GM23338 (cell line): ENCODE data around the gene HSPA12A. TPM values are rescaled to one million over a fixed set of nuclear protein-coding genes. Genes with fewer than 3 reads are reported as not detected.

Source experiments
- ATAC-seq: fragments of 200-7000 bp; cut with Tn5 transposase; 3 replicates; pipeline ENCODE4 v1.9.1; 2020
- DNase-seq: peaks from one replicate; pipeline ENCODE4 v3.0.0-alpha.2; 2015; ENCODE audit warnings: low spot score
- H2AFZ ChIP-seq: fragments of 200-600 bp; sonication (generic); 2 replicates; pipeline ENCODE4 v1.8.0; 2016; ENCODE audit warnings: antibody characterized with exemption, mild to moderate bottlenecking, moderate library complexity
- H3F3A ChIP-seq: fragments of 200-600 bp; sonication (generic); replicated peaks from 2 replicates; pipeline ENCODE4 v1.8.0; 2017; ENCODE audit warnings: antibody characterized with exemption, mixed run types, low read depth
- H3K27ac ChIP-seq: fragments of 200-600 bp; sonication (generic); 2 replicates; pipeline ENCODE4 v1.6.1; 2016; ENCODE audit warnings: low read depth
- H3K27me3 ChIP-seq: fragments of 200-600 bp; sonication (generic); 2 replicates; pipeline ENCODE4 v1.8.0; 2016; ENCODE audit warnings: mild to moderate bottlenecking, mixed run types, moderate library complexity; ENCODE audit not compliant: insufficient read depth
- H3K36me3 ChIP-seq: fragments of 200-600 bp; sonication (generic); 2 replicates; pipeline ENCODE4 v1.8.0; 2016; ENCODE audit warnings: mild to moderate bottlenecking; ENCODE audit not compliant: insufficient read depth
- H3K4me1 ChIP-seq: fragments of 200-600 bp; sonication (generic); 2 replicates; pipeline ENCODE4 v1.8.0; 2016; ENCODE audit warnings: mild to moderate bottlenecking, moderate library complexity; ENCODE audit not compliant: insufficient read depth
- H3K4me2 ChIP-seq: fragments of 200-600 bp; sonication (generic); 2 replicates; pipeline ENCODE4 v1.7.1; 2017; ENCODE audit warnings: mixed run types
- H3K4me3 ChIP-seq: fragments of 200-600 bp; sonication (generic); 2 replicates; pipeline ENCODE4 v1.6.1; 2016; ENCODE audit warnings: mixed run types
- H3K79me2 ChIP-seq: fragments of 200-600 bp; sonication (generic); replicated peaks from 2 replicates; pipeline ENCODE4 v1.8.0; 2017; ENCODE audit warnings: mild to moderate bottlenecking; ENCODE audit not compliant: insufficient read depth
- H3K9me2 ChIP-seq: fragments of 200-600 bp; sonication (generic); 2 replicates; pipeline ENCODE4 v1.8.0; 2017; ENCODE audit not compliant: insufficient read depth
- H4K20me1 ChIP-seq: fragments of 200-600 bp; sonication (generic); replicated peaks from 2 replicates; pipeline ENCODE4 v1.8.0; 2017; ENCODE audit warnings: mild to moderate bottlenecking; ENCODE audit not compliant: insufficient read depth
- H3K27ac Mint-ChIP-seq: 2 replicates; pipeline ENCODE4 v1.8.0; 2020; ENCODE audit warnings: inconsistent platforms, mild to moderate bottlenecking, moderate library complexity, mixed read lengths
- H3K27me3 Mint-ChIP-seq: 3 replicates; pipeline ENCODE4 v1.8.0; 2022; ENCODE audit warnings: low read depth, mild to moderate bottlenecking, moderate library complexity, mixed read lengths, inconsistent platforms; ENCODE audit not compliant: insufficient read depth, poor library complexity
- H3K36me3 Mint-ChIP-seq: 3 replicates; pipeline ENCODE4 v1.8.0; 2021; ENCODE audit warnings: low read depth, mild to moderate bottlenecking, inconsistent platforms, moderate library complexity, mixed read lengths
- H3K4me1 Mint-ChIP-seq: 3 replicates; pipeline ENCODE4 v1.8.0; 2020; ENCODE audit warnings: mild to moderate bottlenecking, inconsistent platforms, mixed read lengths
- H3K4me3 Mint-ChIP-seq: 3 replicates; pipeline ENCODE4 v1.8.0; 2021; ENCODE audit warnings: moderate library complexity, mild to moderate bottlenecking, inconsistent platforms, mixed read lengths
- H3K9me3 Mint-ChIP-seq: 3 replicates; pipeline ENCODE4 v1.8.0; 2020; ENCODE audit warnings: moderate library complexity, mild to moderate bottlenecking, inconsistent platforms, mixed read lengths
- polyA plus RNA-seq: library from polyadenylated mRNA; unstranded; fragments of >200 nt; fragmentation: Nextera tagmentation; extraction: Ambion mirVana; gene quantifications from 2 replicates; pipeline ENCODE4 v1.2.1, GENCODE V29; 2016
- total RNA-seq: library from RNA; depleted of rRNA; stranded (reverse); fragments of >200 nt; shearing (Covaris generic); gene quantifications from 2 replicates; pipeline ENCODE4 v1.2.3, GENCODE V29; 2014
- TF ChIP-seq, protein P1 (sequence below): fragments of 250-450 bp; sonication (Bioruptor Pico); IDR thresholded peaks from 2 replicates; pipeline ENCODE4 v1.5.0; 2020; ENCODE audit warnings: mild to moderate bottlenecking, moderate library complexity
- TF ChIP-seq, protein P2 (sequence below), 2 experiments: fragments of 200-600 bp in 1 of 2; sonication (generic) in 1 of 2; conservative IDR thresholded peaks; 2 replicates each; pipeline versions ENCODE4 v1.5.1 to v1.6.1; 2016 to 2017; ENCODE audit warnings: antibody characterized with exemption in 2 of 2, low read depth in 2 of 2, mild to moderate bottlenecking in 2 of 2, moderate library complexity in 1 of 2
- TF ChIP-seq, protein P3 (sequence below): IDR thresholded peaks from one replicate; pipeline ENCODE4 v1.6.1; 2018; ENCODE audit warnings: antibody characterized with exemption; ENCODE audit not compliant: unreplicated experiment

Gene HSPA12A
- total and polyA plus RNA-seq, 2 experiments from 2014 or later: 4.4 to 6.3 TPM

DNA sequence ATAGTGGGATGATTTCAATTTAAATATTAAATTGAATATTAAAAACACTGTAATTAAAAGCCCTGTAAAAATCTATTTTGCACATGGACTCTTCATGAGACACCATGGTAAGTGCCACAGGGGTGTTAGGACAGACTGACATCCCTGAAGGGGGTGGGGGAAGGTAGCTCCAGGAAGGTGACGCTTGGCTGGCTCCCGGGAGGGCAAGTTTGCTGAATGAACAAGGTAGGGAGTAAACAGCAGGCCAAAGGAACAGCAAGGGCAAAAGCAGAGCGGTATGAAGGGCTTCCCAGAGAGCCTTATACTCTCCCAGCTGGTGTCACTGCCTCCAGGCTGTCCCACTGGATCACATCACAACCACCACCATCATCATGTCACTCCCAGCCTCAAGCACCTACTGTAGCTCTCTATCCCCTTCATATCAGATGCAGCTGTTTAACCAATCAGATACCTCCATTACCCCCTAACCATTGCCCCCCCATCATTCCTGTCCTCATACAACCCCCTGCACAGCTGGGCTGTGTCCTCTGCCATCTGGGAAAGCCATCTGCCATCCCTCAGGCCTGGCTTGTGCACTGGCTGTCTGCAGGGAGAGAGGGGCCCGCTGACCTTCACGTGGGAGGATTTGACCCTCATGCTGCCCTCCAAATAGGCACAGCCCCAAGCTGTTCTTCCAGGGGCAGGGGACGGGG lies 19.5 kb downstream of the HSPA12A start:
- no peak overlapping the region for H3K4me3 Mint-ChIP-seq
- no peak overlapping the region for H3K27ac ChIP-seq

DNA sequence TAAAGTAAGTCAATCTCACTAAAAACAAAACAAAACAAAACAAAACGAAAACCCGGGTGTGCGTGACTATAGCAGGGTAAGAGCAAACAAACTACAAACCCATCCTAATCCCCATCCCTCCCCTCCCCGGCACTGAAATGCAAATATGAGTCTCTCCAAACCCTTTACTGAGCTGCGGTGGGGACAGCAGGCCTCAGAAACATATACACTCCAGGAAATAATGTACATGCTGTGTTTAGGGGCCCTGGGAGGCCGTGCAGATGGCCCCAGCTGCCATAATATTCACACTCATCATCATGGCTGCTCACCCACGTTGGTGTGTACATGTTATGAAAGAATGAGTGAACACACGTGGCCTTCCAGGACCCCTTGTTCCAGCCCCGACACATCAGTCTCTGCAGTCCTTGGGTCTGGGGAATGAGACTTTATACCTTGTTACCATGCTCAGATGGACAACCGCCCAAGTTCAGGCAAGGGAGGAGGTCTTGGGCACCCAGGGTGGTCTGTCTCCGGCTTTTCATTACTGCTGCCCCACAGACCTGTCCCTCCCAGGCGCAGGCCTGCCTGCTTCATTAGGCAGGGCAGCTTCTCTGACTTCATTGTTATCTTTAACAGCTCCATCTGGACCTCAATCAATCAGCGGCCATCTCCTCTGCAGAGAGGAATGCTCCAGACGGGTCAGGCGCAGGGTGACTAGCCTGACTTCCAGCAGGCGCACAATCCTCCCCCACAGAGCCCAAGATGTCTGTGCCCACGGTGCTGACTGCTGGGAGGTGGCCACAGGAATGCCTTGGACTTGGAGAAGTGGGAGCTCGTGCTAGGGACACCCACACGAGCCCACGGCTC lies 20.6 kb downstream of the HSPA12A start:
- Histone ChIP-seq H2AFZ (no peak overlapping the region), H3K36me3 (no peaks in the 10 kb centered on the region), H3F3A (no peaks in the 10 kb centered on the region), H3K4me1 (no peaks in the 10 kb centered on the region), H3K4me2 (no peak overlapping the region), H3K9me2 (no peaks in the 10 kb centered on the region), H3K27me3 (no peaks in the 10 kb centered on the region), H4K20me1 (no peaks in the 10 kb centered on the region), H3K79me2 (no peaks in the 10 kb centered on the region), H3K27ac (no peak overlapping the region), H3K4me3 (no peak overlapping the region)
- DNase-seq (no peak), ATAC-seq (no peak)
- no peak overlapping the region for H3K4me3 Mint-ChIP-seq
- no peaks in the 10 kb centered on the region for H3K36me3 Mint-ChIP-seq
- no peaks in the 10 kb centered on the region for H3K9me3 Mint-ChIP-seq
- peaks cover 14% of the 10 kb centered on the region for H3K4me1 Mint-ChIP-seq
- H3K27me3 Mint-ChIP-seq: peaks cover 2% of the 10 kb centered on the region
- H3K27ac Mint-ChIP-seq: no peak overlapping the region
- TF ChIP-seq, protein P1, sequence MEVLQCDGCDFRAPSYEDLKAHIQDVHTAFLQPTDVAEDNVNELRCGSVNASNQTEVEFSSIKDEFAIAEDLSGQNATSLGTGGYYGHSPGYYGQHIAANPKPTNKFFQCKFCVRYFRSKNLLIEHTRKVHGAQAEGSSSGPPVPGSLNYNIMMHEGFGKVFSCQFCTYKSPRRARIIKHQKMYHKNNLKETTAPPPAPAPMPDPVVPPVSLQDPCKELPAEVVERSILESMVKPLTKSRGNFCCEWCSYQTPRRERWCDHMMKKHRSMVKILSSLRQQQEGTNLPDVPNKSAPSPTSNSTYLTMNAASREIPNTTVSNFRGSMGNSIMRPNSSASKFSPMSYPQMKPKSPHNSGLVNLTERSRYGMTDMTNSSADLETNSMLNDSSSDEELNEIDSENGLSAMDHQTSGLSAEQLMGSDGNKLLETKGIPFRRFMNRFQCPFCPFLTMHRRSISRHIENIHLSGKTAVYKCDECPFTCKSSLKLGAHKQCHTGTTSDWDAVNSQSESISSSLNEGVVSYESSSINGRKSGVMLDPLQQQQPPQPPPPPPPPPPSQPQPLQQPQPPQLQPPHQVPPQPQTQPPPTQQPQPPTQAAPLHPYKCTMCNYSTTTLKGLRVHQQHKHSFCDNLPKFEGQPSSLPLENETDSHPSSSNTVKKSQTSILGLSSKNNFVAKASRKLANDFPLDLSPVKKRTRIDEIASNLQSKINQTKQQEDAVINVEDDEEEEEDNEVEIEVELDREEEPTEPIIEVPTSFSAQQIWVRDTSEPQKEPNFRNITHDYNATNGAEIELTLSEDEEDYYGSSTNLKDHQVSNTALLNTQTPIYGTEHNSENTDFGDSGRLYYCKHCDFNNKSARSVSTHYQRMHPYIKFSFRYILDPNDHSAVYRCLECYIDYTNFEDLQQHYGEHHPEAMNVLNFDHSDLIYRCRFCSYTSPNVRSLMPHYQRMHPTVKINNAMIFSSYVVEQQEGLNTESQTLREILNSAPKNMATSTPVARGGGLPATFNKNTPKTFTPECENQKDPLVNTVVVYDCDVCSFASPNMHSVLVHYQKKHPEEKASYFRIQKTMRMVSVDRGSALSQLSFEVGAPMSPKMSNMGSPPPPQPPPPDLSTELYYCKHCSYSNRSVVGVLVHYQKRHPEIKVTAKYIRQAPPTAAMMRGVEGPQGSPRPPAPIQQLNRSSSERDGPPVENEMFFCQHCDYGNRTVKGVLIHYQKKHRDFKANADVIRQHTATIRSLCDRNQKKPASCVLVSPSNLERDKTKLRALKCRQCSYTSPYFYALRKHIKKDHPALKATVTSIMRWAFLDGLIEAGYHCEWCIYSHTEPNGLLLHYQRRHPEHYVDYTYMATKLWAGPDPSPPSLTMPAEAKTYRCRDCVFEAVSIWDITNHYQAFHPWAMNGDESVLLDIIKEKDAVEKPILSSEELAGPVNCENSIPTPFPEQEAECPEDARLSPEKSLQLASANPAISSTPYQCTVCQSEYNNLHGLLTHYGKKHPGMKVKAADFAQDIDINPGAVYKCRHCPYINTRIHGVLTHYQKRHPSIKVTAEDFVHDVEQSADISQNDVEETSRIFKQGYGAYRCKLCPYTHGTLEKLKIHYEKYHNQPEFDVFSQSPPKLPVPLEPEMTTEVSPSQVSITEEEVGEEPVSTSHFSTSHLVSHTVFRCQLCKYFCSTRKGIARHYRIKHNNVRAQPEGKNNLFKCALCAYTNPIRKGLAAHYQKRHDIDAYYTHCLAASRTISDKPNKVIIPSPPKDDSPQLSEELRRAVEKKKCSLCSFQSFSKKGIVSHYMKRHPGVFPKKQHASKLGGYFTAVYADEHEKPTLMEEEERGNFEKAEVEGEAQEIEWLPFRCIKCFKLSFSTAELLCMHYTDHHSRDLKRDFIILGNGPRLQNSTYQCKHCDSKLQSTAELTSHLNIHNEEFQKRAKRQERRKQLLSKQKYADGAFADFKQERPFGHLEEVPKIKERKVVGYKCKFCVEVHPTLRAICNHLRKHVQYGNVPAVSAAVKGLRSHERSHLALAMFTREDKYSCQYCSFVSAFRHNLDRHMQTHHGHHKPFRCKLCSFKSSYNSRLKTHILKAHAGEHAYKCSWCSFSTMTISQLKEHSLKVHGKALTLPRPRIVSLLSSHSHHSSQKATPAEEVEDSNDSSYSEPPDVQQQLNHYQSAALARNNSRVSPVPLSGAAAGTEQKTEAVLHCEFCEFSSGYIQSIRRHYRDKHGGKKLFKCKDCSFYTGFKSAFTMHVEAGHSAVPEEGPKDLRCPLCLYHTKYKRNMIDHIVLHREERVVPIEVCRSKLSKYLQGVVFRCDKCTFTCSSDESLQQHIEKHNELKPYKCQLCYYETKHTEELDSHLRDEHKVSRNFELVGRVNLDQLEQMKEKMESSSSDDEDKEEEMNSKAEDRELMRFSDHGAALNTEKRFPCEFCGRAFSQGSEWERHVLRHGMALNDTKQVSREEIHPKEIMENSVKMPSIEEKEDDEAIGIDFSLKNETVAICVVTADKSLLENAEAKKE (CRISPR knock-in tag): no peak
- TF ChIP-seq, protein P2, sequence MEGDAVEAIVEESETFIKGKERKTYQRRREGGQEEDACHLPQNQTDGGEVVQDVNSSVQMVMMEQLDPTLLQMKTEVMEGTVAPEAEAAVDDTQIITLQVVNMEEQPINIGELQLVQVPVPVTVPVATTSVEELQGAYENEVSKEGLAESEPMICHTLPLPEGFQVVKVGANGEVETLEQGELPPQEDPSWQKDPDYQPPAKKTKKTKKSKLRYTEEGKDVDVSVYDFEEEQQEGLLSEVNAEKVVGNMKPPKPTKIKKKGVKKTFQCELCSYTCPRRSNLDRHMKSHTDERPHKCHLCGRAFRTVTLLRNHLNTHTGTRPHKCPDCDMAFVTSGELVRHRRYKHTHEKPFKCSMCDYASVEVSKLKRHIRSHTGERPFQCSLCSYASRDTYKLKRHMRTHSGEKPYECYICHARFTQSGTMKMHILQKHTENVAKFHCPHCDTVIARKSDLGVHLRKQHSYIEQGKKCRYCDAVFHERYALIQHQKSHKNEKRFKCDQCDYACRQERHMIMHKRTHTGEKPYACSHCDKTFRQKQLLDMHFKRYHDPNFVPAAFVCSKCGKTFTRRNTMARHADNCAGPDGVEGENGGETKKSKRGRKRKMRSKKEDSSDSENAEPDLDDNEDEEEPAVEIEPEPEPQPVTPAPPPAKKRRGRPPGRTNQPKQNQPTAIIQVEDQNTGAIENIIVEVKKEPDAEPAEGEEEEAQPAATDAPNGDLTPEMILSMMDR (conservative IDR thresholded peaks at IDR 0.05; ENCODE audit: low read depth in 2 of 2): no peak

More for the DNA sequence above, 19.5 kb downstream of the HSPA12A start:
- Histone ChIP-seq H2AFZ (no peak overlapping the region), H3K4me1 (no peaks in the 10 kb centered on the region), H3K9me2 (no peaks in the 10 kb centered on the region), H3K27me3 (no peaks in the 10 kb centered on the region), H3F3A (no peaks in the 10 kb centered on the region), H3K36me3 (no peaks in the 10 kb centered on the region), H3K79me2 (no peaks in the 10 kb centered on the region), H3K4me3 (no peak overlapping the region), H3K4me2 (no peak overlapping the region), H4K20me1 (no peaks in the 10 kb centered on the region)
- Mint-ChIP-seq H3K9me3 (no peaks in the 10 kb centered on the region), H3K27ac (no peak overlapping the region), H3K36me3 (no peaks in the 10 kb centered on the region), H3K27me3 (peaks cover 2% of the 10 kb centered on the region), H3K4me1 (peaks cover 14% of the 10 kb centered on the region)
- TF ChIP-seq, protein P3, sequence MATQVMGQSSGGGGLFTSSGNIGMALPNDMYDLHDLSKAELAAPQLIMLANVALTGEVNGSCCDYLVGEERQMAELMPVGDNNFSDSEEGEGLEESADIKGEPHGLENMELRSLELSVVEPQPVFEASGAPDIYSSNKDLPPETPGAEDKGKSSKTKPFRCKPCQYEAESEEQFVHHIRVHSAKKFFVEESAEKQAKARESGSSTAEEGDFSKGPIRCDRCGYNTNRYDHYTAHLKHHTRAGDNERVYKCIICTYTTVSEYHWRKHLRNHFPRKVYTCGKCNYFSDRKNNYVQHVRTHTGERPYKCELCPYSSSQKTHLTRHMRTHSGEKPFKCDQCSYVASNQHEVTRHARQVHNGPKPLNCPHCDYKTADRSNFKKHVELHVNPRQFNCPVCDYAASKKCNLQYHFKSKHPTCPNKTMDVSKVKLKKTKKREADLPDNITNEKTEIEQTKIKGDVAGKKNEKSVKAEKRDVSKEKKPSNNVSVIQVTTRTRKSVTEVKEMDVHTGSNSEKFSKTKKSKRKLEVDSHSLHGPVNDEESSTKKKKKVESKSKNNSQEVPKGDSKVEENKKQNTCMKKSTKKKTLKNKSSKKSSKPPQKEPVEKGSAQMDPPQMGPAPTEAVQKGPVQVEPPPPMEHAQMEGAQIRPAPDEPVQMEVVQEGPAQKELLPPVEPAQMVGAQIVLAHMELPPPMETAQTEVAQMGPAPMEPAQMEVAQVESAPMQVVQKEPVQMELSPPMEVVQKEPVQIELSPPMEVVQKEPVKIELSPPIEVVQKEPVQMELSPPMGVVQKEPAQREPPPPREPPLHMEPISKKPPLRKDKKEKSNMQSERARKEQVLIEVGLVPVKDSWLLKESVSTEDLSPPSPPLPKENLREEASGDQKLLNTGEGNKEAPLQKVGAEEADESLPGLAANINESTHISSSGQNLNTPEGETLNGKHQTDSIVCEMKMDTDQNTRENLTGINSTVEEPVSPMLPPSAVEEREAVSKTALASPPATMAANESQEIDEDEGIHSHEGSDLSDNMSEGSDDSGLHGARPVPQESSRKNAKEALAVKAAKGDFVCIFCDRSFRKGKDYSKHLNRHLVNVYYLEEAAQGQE: no peak
- no peak for ATAC-seq
- no peak for DNase-seq
